ENCODE measurements around the gene C12orf43.

- no peak for TF ChIP-seq CTCF (IDR thresholded peaks at IDR 0.05; ENCODE audit: low read depth, low read length, poor library complexity, severe bottlenecking)
- no peak for TF ChIP-seq EZH2phosphoT487 (IDR thresholded peaks at IDR 0.05; ENCODE audit: borderline replicate concordance, low read length)
These were observed 17.9 kb downstream of the C12orf43 start for GRCh38 chr12:120998435-120998834.

Measured in DOHH2 (cell line).